HepG2 (cell line): Measurements from ENCODE around the gene WDR6. TPM values are rescaled to one million over a fixed set of nuclear protein-coding genes. Genes with fewer than 3 reads are reported as not detected.

Experiments
- ATAD3A ChIP-seq: sonication (generic); formaldehyde crosslinking; IDR thresholded peaks from 2 replicates; pipeline ENCODE4 v1.4.0; 2020; ENCODE audit warnings: missing genetic modification reagents
- ATM ChIP-seq: fragments of 450-650 bp; IDR thresholded peaks from 2 replicates; pipeline ENCODE4 v1.7.1; 2017; ENCODE audit warnings: mild to moderate bottlenecking, borderline replicate concordance
- CEBPB ChIP-seq: IDR thresholded peaks from 2 replicates; pipeline ENCODE4 v1.6.1; 2011; ENCODE audit warnings: low read depth, low read length, improper control_type of control experiment, borderline replicate concordance
- CHD4 ChIP-seq: fragments of 200-600 bp; sonication (generic); IDR thresholded peaks from 2 replicates; pipeline ENCODE4 v1.7.0; 2017; ENCODE audit warnings: mild to moderate bottlenecking, low read length, borderline replicate concordance
- KLF12 ChIP-seq: sonication (generic); formaldehyde crosslinking; IDR thresholded peaks from 2 replicates; pipeline ENCODE4 v1.4.0; 2020; ENCODE audit warnings: missing genetic modification reagents, borderline replicate concordance
- NCOR1 ChIP-seq: fragments of 200-600 bp; sonication (generic); IDR thresholded peaks from 2 replicates; pipeline ENCODE4 v1.7.0; 2017; ENCODE audit warnings: antibody characterized with exemption, low read length, borderline replicate concordance
- NPAS2 ChIP-seq: sonication (generic); formaldehyde crosslinking; IDR thresholded peaks from 2 replicates; pipeline ENCODE4 v1.8.0; 2022; ENCODE audit warnings: mild to moderate bottlenecking, missing genetic modification reagents, borderline replicate concordance
- PRPF4 ChIP-seq: fragments of 200-400 bp; formaldehyde crosslinking; IDR thresholded peaks from 2 replicates; pipeline ENCODE4 v1.6.1; 2016; ENCODE audit warnings: low read length, low read depth; ENCODE audit not compliant: poor library complexity, severe bottlenecking
- SP5 ChIP-seq: IDR thresholded peaks from 2 replicates; pipeline ENCODE4 v1.6.1; 2016; ENCODE audit warnings: low read depth, borderline replicate concordance
- SSRP1 ChIP-seq: IDR thresholded peaks from 2 replicates; pipeline ENCODE4 v1.6.1; 2016; ENCODE audit warnings: control low read depth
- TCF7L2 ChIP-seq: IDR thresholded peaks from 2 replicates; pipeline ENCODE4 v1.6.1; 2011; ENCODE audit warnings: mild to moderate bottlenecking, low read depth, low read length, moderate library complexity
- TFDP1 ChIP-seq: IDR thresholded peaks from 2 replicates; pipeline ENCODE4 v1.6.1; 2016; ENCODE audit warnings: missing compliant biosample characterization, missing genetic modification reagents, borderline replicate concordance
- ZFP41 ChIP-seq: sonication (generic); formaldehyde crosslinking; IDR thresholded peaks from 2 replicates; pipeline ENCODE4 v1.4.0; 2020; ENCODE audit warnings: mild to moderate bottlenecking, missing genetic modification reagents, borderline replicate concordance
- ZNF30 ChIP-seq: sonication (generic); formaldehyde crosslinking; IDR thresholded peaks from 2 replicates; pipeline ENCODE4 v1.5.0; 2020; ENCODE audit warnings: mild to moderate bottlenecking, missing genetic modification reagents
- ZNF687 ChIP-seq: sonication (generic); formaldehyde crosslinking; IDR thresholded peaks from 2 replicates; pipeline ENCODE4 v1.5.1; 2020; ENCODE audit warnings: mild to moderate bottlenecking, missing genetic modification reagents, moderate library complexity
- ZNF781 ChIP-seq: sonication (generic); formaldehyde crosslinking; IDR thresholded peaks from 2 replicates; pipeline ENCODE4 v1.5.1; 2020; ENCODE audit warnings: borderline replicate concordance, mild to moderate bottlenecking, missing genetic modification reagents; ENCODE audit errors: not compliant biosample characterization
- ZSCAN29 ChIP-seq: sonication (generic); formaldehyde crosslinking; conservative IDR thresholded peaks from 2 replicates; pipeline ENCODE4 v1.4.0; 2020; ENCODE audit warnings: mild to moderate bottlenecking, missing genetic modification reagents
- ZSCAN9 ChIP-seq: IDR thresholded peaks from 2 replicates; pipeline ENCODE4 v1.6.1; 2016; ENCODE audit warnings: borderline replicate concordance
- ZUFSP ChIP-seq: sonication (generic); formaldehyde crosslinking; IDR thresholded peaks from 2 replicates; pipeline ENCODE4 v1.9.0; 2021; ENCODE audit warnings: missing genetic modification reagents, mild to moderate bottlenecking, borderline replicate concordance
- polyA plus RNA-seq, 8 experiments: library from polyadenylated mRNA; depleted of rRNA in 3 of 8; stranded (reverse) in 7 of 8; unstranded in 1 of 8; fragments of >200 nt; fragmentation: Illumina TruSeq in 4 of 8; extraction: Trizol in 4 of 8; gene quantifications; 2 replicates each; pipeline versions ENCODE4 v1.2.1 to v1.2.3, GENCODE V29; 2011 to 2016; ENCODE audit warnings: low read depth in 4 of 8, missing spikeins in 1 of 8, mixed read lengths in 1 of 8; ENCODE audit not compliant: insufficient read depth in 1 of 8
- total RNA-seq, 5 experiments: library from RNA; depleted of rRNA; stranded (reverse); fragments of >200 nt; fragmentation: Illumina TruSeq; extraction: Trizol; gene quantifications; 2 replicates each; pipeline ENCODE4 v1.2.3, GENCODE V29; 2016; ENCODE audit warnings: low read depth in 1 of 5
- TF ChIP-seq, protein P1 (sequence below): sonication (generic); formaldehyde crosslinking; IDR thresholded peaks from 2 replicates; pipeline ENCODE4 v1.4.0; 2020; ENCODE audit warnings: missing genetic modification reagents

Gene WDR6
- total and polyA plus RNA-seq, 2 of the 13 experiments (the other 11 are each of a cell fraction or from before 2014, with no cell fraction given): 73.4 to 139 TPM

- peak; percentile 84 for TF ChIP-seq ZNF687 (CRISPR knock-in tag)
- no peak for TF ChIP-seq ZNF781 (CRISPR knock-in tag)
- no peak for TF ChIP-seq PRPF4
- peak; percentile 42; the same call in 1 of the 2 replicates for TF ChIP-seq NCOR1
- TF ChIP-seq ZSCAN9 (CRISPR knock-in tag): no peak; the same call in 1 of the 2 replicates
- no peak for TF ChIP-seq TFDP1
- TF ChIP-seq, protein P1, sequence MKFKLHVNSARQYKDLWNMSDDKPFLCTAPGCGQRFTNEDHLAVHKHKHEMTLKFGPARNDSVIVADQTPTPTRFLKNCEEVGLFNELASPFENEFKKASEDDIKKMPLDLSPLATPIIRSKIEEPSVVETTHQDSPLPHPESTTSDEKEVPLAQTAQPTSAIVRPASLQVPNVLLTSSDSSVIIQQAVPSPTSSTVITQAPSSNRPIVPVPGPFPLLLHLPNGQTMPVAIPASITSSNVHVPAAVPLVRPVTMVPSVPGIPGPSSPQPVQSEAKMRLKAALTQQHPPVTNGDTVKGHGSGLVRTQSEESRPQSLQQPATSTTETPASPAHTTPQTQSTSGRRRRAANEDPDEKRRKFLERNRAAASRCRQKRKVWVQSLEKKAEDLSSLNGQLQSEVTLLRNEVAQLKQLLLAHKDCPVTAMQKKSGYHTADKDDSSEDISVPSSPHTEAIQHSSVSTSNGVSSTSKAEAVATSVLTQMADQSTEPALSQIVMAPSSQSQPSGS (CRISPR knock-in tag): peak; percentile 85
- TF ChIP-seq ATAD3A (CRISPR knock-in tag): no peak
- no peak for TF ChIP-seq ZSCAN29 (CRISPR knock-in tag)
- TF ChIP-seq KLF12 (CRISPR knock-in tag): peak; percentile 94
- no peak for TF ChIP-seq ATM
- no peak for TF ChIP-seq NPAS2
- no peak for TF ChIP-seq ZUFSP
- no peak for TF ChIP-seq CEBPB
- peak; percentile 79; the same call in 1 of the 2 replicates for TF ChIP-seq ZFP41 (CRISPR knock-in tag)
- peak; percentile 5; the same call in 1 of the 2 replicates for TF ChIP-seq SP5 (CRISPR knock-in tag)
- 0 out of 2 replicates have a peak, but pooled peaks have one; percentile 32 for TF ChIP-seq ZNF30 (CRISPR knock-in tag)
- no peak for TF ChIP-seq CHD4
- TF ChIP-seq TCF7L2: no peak
- no peak for TF ChIP-seq SSRP1 (CRISPR knock-in tag)
Measured at GRCh38 chr3:49021813-49022687, 14.9 kb downstream of the WDR6 start, which contains the start of gene NDUFAF3 (continued).
